Activated CD4-positive, alpha-beta T cell treated with anti-CD3 and anti-CD28 coated beads for 36 hours (primary cell): ENCODE results near the gene VIP. TPM values are rescaled to one million over a fixed set of nuclear protein-coding genes. Genes with fewer than 3 reads are reported as not detected.

Experiments used
- ATAC-seq: fragments of 200-7000 bp; cut with Tn5 transposase; one replicate; pipeline ENCODE4 v1.10.0; 2021; ENCODE audit warnings: mild to moderate bottlenecking, moderate library complexity
- CTCF ChIA-PET: fragments of 350-600 bp; sonication (Branson Sonifier 250); formaldehyde crosslinking; loops from one replicate; lab custom pipeline; 2021; ENCODE audit warnings: antibody characterized with exemption; lab: Charles Lee
- POLR2A ChIA-PET: fragments of 350-600 bp; sonication (Branson Sonifier 250); formaldehyde crosslinking; loops from one replicate; lab custom pipeline; 2021; ENCODE audit warnings: antibody characterized with exemption, inconsistent platforms; lab: Charles Lee
- DNase-seq: peaks from one replicate; pipeline ENCODE4 v3.0.0-alpha.2; 2020
- H3K27ac Mint-ChIP-seq: one replicate; pipeline ENCODE4 v1.8.0; 2021; ENCODE audit warnings: mixed read lengths
- H3K27me3 Mint-ChIP-seq: one replicate; pipeline ENCODE4 v1.8.0; 2021; ENCODE audit warnings: mixed read lengths
- H3K36me3 Mint-ChIP-seq: one replicate; pipeline ENCODE4 v1.8.0; 2021; ENCODE audit warnings: low read depth, mixed read lengths
- H3K4me1 Mint-ChIP-seq: one replicate; pipeline ENCODE4 v1.8.0; 2021; ENCODE audit warnings: mixed read lengths
- H3K4me3 Mint-ChIP-seq: one replicate; pipeline ENCODE4 v1.8.0; 2021; ENCODE audit warnings: mild to moderate bottlenecking, moderate library complexity, mixed read lengths
- H3K9me3 Mint-ChIP-seq: one replicate; pipeline ENCODE4 v1.8.0; 2021; ENCODE audit warnings: low read depth, mixed read lengths
- intact Hi-C, 2 experiments: fragments of 100-400 bp; cut with DNase I in 1 of 2; cut with micrococcal nuclease in 1 of 2; formaldehyde crosslinking; loops; one replicate each; pipeline versions ENCODE4 v1.14.2 to v1.15.1; 2022 to 2024; cut with DNase I, micrococcal nuclease
- total RNA-seq, 2 experiments: library from RNA; stranded (reverse); gene quantifications; one replicate each; pipeline ENCODE4 v1.2.3, GENCODE V29; 2021

The VIP gene
- total RNA-seq, 2 experiments from 2014 or later: not detected

DNA sequence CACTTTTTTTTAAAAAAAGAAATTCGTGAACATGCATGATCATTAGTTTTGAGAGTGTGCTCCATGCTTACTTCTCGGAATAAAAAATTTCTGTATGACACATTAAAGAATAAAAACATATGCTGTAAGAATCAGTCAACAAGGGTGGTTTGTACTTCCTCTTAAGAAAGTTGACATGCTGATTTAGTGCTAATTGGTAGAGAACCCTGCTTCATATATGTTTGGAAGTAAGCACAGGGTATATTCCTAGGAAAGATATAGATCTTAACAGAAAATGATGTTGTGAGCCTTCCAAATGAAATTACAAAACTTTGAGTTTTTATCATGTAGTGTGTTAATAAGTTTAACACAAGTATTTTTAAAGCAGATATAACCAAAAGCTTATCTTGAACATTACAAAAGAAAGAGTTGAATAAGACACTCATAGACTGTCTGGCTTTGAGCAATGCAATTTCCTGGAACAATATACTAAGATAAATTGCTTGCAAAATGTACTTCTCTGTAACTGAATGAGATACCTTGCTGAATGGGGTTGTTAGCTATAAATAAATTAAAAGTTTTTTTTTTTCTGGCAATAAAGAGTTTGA, 13.8 kb upstream of the VIP start:
- DNase-seq (no peak), ATAC-seq (no peak)
- Mint-ChIP-seq H3K27me3 (no peaks in the 10 kb centered on the region), H3K36me3 (no peaks in the 10 kb centered on the region), H3K4me1 (no peaks in the 10 kb centered on the region), H3K27ac (no peak overlapping the region), H3K9me3 (no peaks in the 10 kb centered on the region), H3K4me3 (no peak overlapping the region)
- ChIA-PET POLR2A (no interaction called here), CTCF (interaction anchor here (1.0 kb wide), 1 partner anchor 14 kb away, joined by 3 read pairs; no protein-coding TSS in a partner anchor)
- intact Hi-C loops: no loop called here

DNA sequence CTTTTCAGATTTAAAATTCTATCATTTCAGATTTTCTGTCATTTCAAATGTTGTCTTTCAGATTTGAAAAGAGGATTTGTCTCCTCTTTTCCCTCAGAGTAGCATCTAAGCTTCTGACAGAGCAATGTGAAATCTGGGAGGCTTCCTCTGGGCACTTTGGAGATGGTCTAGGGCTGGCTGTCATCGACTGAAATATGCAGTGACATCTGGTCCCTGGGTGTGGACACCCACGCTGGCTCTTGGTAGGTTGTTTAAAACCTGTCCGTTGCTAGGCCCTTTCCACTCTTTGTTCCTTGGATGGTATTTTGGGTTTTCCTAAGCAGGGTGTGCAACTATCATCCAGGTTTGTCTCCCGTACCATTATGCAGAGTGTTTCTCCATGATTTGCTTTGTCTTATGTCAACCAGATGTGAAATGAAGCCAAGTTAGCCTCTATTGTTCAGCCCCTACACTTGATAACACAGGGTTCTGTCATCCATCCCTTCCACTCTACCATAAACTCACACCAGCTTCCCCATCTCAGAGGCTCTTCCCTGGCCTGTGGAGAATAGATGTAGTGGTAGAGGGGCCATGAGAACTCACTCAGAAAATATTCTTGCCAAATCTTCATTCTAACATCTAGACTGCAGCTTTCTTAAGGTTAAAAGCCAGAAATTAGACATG, 5.0 kb upstream of the VIP start:
- Mint-ChIP-seq H3K4me1 (no peaks in the 10 kb centered on the region), H3K36me3 (no peaks in the 10 kb centered on the region), H3K9me3 (no peaks in the 10 kb centered on the region), H3K27ac (no peak overlapping the region), H3K27me3 (no peaks in the 10 kb centered on the region), H3K4me3 (no peak overlapping the region)
- intact Hi-C loops: no loop called here
- POLR2A ChIA-PET: no interaction called here
- no peak for ATAC-seq
- no peak for DNase-seq
- CTCF ChIA-PET: no interaction called here

DNA sequence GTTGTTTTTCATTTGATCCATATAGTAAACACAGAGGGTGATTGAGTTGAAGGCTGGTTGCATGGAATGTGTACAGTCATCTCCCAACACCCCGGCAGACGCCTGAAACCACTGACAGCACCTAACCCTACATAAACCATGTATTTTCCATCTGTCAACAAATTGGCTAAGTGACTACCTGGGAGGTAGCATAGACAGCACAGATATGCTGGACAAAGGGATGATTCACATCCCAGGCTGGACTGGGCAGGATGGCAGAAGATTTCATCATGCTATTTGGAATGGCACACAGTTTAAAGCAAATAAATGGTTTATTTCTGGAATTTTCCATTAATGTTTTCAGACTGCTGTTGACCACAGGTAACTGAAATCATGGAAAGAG, 4.4 kb upstream of the VIP start:
- ATAC-seq: no peak
- CTCF ChIA-PET: no interaction called here
- Mint-ChIP-seq H3K27ac (no peak overlapping the region), H3K9me3 (no peaks in the 10 kb centered on the region), H3K4me1 (no peaks in the 10 kb centered on the region), H3K27me3 (no peaks in the 10 kb centered on the region), H3K4me3 (no peak overlapping the region), H3K36me3 (no peaks in the 10 kb centered on the region)
- no peak for DNase-seq
- intact Hi-C loops: no loop called here
- POLR2A ChIA-PET: no interaction called here

DNA sequence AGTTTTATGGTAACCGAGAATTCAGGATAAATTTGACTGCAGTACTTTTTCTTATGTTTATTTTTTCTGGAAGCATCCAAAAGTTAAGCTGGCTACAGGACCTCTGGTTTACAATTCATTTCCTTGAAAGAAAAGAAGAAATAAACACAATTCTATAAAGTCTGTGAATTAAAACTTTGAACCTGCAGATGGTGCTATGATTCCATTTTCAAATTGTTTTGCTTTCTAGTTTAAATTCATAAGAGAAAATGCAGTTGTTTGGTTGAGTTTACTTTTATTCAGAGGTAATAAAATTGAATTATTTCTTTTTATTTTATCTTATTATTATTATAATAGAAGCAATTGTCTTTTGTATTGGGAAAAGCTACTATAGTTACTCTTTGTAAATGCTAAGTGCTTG, 1.8 kb upstream of the VIP start:
- Mint-ChIP-seq H3K36me3 (no peaks in the 10 kb centered on the region), H3K27ac (no peak overlapping the region), H3K4me1 (no peaks in the 10 kb centered on the region), H3K27me3 (no peaks in the 10 kb centered on the region), H3K9me3 (no peaks in the 10 kb centered on the region), H3K4me3 (no peak overlapping the region)
- intact Hi-C loops: loop anchor here in 1 of 2 experiments (2.0 kb wide), 1 partner anchor 200 kb away; no protein-coding TSS in a partner anchor
- DNase-seq (no peak), ATAC-seq (no peak)
- ChIA-PET CTCF (interaction anchor here (1.2 to 1.7 kb wide), 3 partner anchors 9 to 117 kb away, joined by 3 to 4 read pairs (median 3); no protein-coding TSS in a partner anchor), POLR2A (no interaction called here)

DNA sequence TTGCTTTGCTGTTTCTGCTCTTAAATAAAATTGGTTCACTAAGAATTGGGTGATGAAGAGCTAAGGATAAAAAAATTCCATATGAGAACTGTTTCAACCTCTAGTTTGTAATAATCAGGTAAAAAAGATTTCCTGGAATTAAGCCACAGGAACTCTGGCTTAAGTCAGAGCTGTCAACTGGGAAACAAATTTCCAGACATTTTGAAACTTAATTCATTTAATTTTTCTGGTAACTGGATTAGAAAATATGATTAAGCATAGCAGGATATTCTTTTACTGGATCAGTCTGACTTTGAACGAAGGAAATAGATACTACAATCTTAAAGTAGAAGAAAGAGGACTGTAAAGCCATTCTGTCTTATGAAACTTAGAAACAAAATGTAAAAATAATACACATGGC, 1.3 kb upstream of the VIP start:
- no peak for ATAC-seq
- Mint-ChIP-seq H3K27me3 (no peaks in the 10 kb centered on the region), H3K36me3 (no peaks in the 10 kb centered on the region), H3K27ac (no peak overlapping the region), H3K4me3 (no peak overlapping the region), H3K9me3 (no peaks in the 10 kb centered on the region), H3K4me1 (no peaks in the 10 kb centered on the region)
- DNase-seq: no peak
- ChIA-PET POLR2A (no interaction called here), CTCF (interaction anchor here (1.2 to 1.7 kb wide), 3 partner anchors 8 to 118 kb away, joined by 3 to 4 read pairs (median 3); no protein-coding TSS in a partner anchor)
- intact Hi-C loops: loop anchor here in 1 of 2 experiments (2.0 kb wide), 1 partner anchor 199 kb away; no protein-coding TSS in a partner anchor

DNA sequence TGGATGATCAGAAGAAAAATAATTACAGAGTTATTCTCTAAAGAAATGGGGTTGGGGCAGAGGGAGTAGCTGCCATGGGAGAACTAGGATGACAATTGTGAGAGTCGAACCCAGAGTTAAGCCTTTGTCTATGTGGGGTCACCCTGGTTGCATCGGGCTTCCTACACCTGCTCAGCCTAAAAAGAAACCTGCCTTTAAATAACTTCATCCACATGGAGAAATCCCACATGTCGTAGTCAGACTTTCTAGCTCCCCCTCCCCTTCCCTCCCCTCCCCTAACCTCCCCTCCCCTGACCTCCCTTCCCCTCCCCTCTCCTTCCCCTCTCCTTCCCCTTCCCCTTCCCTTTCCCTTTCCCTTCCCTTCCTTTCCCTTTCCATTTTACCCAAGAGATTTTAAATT, 14.7 kb downstream of the VIP start:
- POLR2A ChIA-PET: no interaction called here
- Mint-ChIP-seq H3K4me3 (no peak overlapping the region), H3K27ac (no peak overlapping the region), H3K4me1 (no peaks in the 10 kb centered on the region), H3K36me3 (no peaks in the 10 kb centered on the region), H3K9me3 (no peaks in the 10 kb centered on the region), H3K27me3 (peaks cover 2% of the 10 kb centered on the region)
- ATAC-seq (no peak), DNase-seq (no peak)
- intact Hi-C loops: no loop called here
- CTCF ChIA-PET: interaction anchor here (0.6 kb wide), 1 partner anchor 1102 kb away, joined by 3 read pairs; no protein-coding TSS in a partner anchor

DNA sequence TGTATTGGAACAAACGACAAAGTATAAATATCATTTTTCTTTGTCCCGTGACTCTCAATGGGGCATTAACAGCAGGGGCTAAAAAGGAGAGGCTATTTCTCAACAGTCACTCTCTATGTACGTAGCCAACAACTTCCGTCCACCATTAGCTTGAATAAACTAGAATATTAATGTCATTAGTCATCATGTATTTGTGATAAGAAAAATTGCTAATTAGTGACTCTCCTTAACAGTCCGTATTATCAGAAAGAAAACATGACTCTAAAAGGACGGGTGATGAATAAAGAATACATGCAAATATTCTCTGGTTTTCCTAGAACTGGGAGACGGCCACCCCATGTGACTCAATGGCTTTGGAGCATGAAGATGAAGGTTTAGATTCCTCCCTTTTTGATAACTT, 18.6 kb downstream of the VIP start:
- ChIA-PET POLR2A (no interaction called here), CTCF (no interaction called here)
- intact Hi-C loops: no loop called here
- H3K9me3 Mint-ChIP-seq: no peaks in the 10 kb centered on the region
- H3K36me3 Mint-ChIP-seq: no peaks in the 10 kb centered on the region
- no peak overlapping the region for H3K27ac Mint-ChIP-seq
- H3K27me3 Mint-ChIP-seq: peaks cover 2% of the 10 kb centered on the region
- ATAC-seq (no peak), DNase-seq (no peak)
- no peaks in the 10 kb centered on the region for H3K4me1 Mint-ChIP-seq
- H3K4me3 Mint-ChIP-seq: no peak overlapping the region

DNA sequence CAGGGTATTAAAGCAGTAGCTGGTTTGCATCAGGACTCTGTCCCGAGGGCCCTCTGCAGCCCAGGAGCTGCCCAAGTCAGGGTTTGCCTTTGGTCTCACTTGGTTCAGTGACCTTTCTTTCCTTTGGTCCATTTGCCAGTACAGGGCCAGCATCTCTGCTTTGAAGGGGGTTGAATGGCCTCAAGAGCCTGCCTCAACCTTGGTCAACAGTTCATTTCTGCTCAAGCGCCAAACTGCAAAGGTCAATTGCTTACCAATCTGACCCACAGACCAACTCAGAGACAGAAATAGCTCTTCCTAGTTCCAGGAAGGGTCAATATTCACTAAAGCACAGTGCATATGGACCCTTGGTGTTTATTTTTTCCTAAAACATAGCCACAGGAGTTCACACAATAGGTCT, 19.4 kb downstream of the VIP start:
- no peaks in the 10 kb centered on the region for H3K4me1 Mint-ChIP-seq
- ChIA-PET POLR2A (no interaction called here), CTCF (no interaction called here)
- intact Hi-C loops: no loop called here
- H3K9me3 Mint-ChIP-seq: no peaks in the 10 kb centered on the region
- H3K4me3 Mint-ChIP-seq: no peak overlapping the region
- peaks cover 2% of the 10 kb centered on the region for H3K27me3 Mint-ChIP-seq
- no peak overlapping the region for H3K27ac Mint-ChIP-seq
- H3K36me3 Mint-ChIP-seq: no peaks in the 10 kb centered on the region
- no peak for ATAC-seq
- no peak for DNase-seq

DNA sequence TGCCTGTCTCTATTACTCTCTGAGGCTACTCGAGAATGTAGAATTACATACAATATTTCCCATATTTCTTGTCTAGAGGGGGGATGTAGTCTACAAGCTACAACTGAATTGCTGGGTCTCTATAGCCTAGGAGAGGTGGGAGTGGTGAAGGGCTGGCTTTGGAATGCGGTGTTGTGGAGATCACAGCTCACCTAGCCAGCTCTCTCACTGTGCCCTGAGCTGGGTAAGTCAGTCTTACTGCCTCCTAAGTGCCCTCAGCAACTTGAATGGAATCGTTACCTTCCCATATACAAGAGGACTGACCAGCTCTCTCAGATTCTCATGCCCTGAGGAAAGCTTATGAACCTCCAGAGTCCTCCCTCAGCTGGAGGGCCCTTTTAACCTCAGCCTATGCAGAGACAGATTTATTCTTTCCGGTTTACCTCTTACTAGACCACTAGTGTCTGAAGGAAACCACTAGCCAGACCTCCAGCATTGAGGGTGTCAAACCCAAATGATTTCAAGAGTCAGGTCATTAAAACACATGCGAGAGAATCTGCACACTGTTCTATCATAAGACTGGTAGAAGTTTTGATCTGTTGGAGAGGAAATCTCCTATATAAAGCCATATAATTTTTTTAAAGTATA, 20.6 kb downstream of the VIP start:
- Mint-ChIP-seq H3K4me3 (no peak overlapping the region), H3K27ac (no peak overlapping the region), H3K36me3 (no peaks in the 10 kb centered on the region), H3K4me1 (no peaks in the 10 kb centered on the region), H3K27me3 (peaks cover 2% of the 10 kb centered on the region), H3K9me3 (no peaks in the 10 kb centered on the region)
- POLR2A ChIA-PET: no interaction called here
- DNase-seq (no peak), ATAC-seq (no peak)
- intact Hi-C loops: no loop called here
- CTCF ChIA-PET: no interaction called here

DNA sequence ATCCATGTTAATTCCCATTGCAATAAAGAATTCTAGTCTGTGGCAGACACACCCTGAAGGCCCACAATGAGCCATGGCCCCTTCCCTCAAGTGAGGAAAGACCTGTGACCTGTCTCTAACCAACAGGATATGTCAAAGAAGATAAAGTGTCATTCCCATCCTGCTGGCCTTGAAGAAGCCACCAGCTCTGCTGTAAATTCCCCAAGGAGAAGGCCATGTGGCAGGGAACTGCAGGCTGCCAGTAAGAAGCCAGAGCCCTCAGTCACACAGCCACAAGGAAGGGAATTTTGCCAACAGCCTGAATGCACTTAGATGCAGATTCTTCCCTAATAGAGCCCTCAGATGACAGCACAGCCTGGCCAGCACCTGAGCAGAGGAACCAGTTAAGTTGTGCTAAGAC, 24.8 kb downstream of the VIP start:
- H3K4me1 Mint-ChIP-seq: no peaks in the 10 kb centered on the region
- ChIA-PET POLR2A (no interaction called here), CTCF (interaction anchor here (0.9 kb wide), 1 partner anchor 27 kb away, joined by 3 read pairs; no protein-coding TSS in a partner anchor)
- DNase-seq (no peak), ATAC-seq (no peak)
- H3K36me3 Mint-ChIP-seq: no peaks in the 10 kb centered on the region
- H3K9me3 Mint-ChIP-seq: peaks cover 3% of the 10 kb centered on the region
- no peak overlapping the region for H3K4me3 Mint-ChIP-seq
- intact Hi-C loops: no loop called here
- no peak overlapping the region for H3K27ac Mint-ChIP-seq
- no peaks in the 10 kb centered on the region for H3K27me3 Mint-ChIP-seq

DNA sequence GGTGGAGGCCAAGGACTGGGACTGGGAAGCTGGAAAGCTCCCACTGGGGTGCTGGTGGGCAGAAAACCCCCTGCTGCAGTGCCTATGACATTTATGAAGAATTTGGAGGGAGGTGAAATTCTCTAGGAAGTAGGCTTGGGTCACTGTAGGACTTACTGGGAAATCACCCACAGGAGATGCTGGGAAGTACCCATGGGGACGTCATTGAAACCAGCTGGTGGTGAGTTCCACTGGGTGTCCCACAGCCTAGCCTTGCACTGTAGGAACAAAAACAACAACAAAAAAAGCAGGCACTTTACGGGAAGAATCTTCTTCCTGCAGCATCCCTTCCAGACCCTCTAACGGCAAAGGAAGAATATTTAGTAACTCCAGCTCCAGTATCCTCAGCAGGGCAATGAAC, 26.2 kb downstream of the VIP start:
- Mint-ChIP-seq H3K4me1 (no peaks in the 10 kb centered on the region), H3K9me3 (peaks cover 3% of the 10 kb centered on the region), H3K36me3 (no peaks in the 10 kb centered on the region), H3K27ac (no peak overlapping the region), H3K4me3 (no peak overlapping the region), H3K27me3 (no peaks in the 10 kb centered on the region)
- ChIA-PET POLR2A (no interaction called here), CTCF (interaction anchor here (0.8 kb wide), 1 partner anchor 296 kb away, joined by 4 read pairs; no protein-coding TSS in a partner anchor)
- no peak for ATAC-seq
- DNase-seq: no peak
- intact Hi-C loops: no loop called here
